Head of caudate nucleus (tissue), 42 donors: ENCODE data around the gene CMTM8.

Source experiments
- DNase-seq, 42 donors: peaks; one replicate each; pipeline versions ENCODE4 v3.0.0 to v3.0.0-alpha.2; 2020 to 2021; ENCODE audit warnings: mixed read lengths in 7 of 42
- intact Hi-C: fragments of 100-400 bp; cut with DNase I; formaldehyde crosslinking; loops from one replicate; pipeline ENCODE4 v1.15.0; 2022

The CMTM8 gene

GRCh38 chr3:32316319-32316718 lies 77.8 kb downstream of the CMTM8 start:
- intact Hi-C loops: no loop called here

GRCh38 chr3:32316976-32317375 lies 78.5 kb downstream of the CMTM8 start:
- no peak for DNase-seq
- intact Hi-C loops: no loop called here

More at GRCh38 chr3:32316319-32316718, 77.8 kb downstream of the CMTM8 start:
- DNase-seq: no peak

GRCh38 chr3:32319607-32320006 lies 81.1 kb downstream of the CMTM8 start:
- DNase-seq: no peak
- intact Hi-C loops: no loop called here

GRCh38 chr3:32320080-32320479 lies 81.6 kb downstream of the CMTM8 start:
- no peak for DNase-seq
- intact Hi-C loops: no loop called here

- no peak for DNase-seq
- intact Hi-C loops: no loop called here
Observed at GRCh38 chr3:32321095-32321790, 82.8 kb downstream of the CMTM8 start.

- intact Hi-C loops: no loop called here
- DNase-seq: no peak
Observed at GRCh38 chr3:32322311-32322710, 83.8 kb downstream of the CMTM8 start.

GRCh38 chr3:32323604-32324003 lies 85.1 kb downstream of the CMTM8 start:
- intact Hi-C loops: no loop called here
- DNase-seq: no peak

- intact Hi-C loops: no loop called here
- DNase-seq: no peak
Observed at GRCh38 chr3:32325201-32325600, 86.7 kb downstream of the CMTM8 start.

- DNase-seq: no peak
- intact Hi-C loops: no loop called here
Observed at GRCh38 chr3:32325927-32326326, 87.4 kb downstream of the CMTM8 start.

GRCh38 chr3:32326795-32327194 lies 88.3 kb downstream of the CMTM8 start:
- intact Hi-C loops: no loop called here
- DNase-seq: no peak

- DNase-seq: peak in 4 of 42 donors; percentile 9 to 37 (median 18)
- intact Hi-C loops: no loop called here
Observed at GRCh38 chr3:32334675-32335074, 96.2 kb downstream of the CMTM8 start.

- intact Hi-C loops: no loop called here
- no peak for DNase-seq
Observed at GRCh38 chr3:32335365-32336112, 97.1 kb downstream of the CMTM8 start.

- intact Hi-C loops: no loop called here
- DNase-seq: no peak
Observed at GRCh38 chr3:32336113-32336498, 97.6 kb downstream of the CMTM8 start.

GRCh38 chr3:32337505-32337904 lies 99.0 kb downstream of the CMTM8 start:
- DNase-seq: no peak
- intact Hi-C loops: no loop called here

- peak in 18 of 42 donors; percentile 3 to 66 (median 29) for DNase-seq
- intact Hi-C loops: no loop called here
Observed at GRCh38 chr3:32340039-32340438, 101.6 kb downstream of the CMTM8 start.

- DNase-seq: peak in 20 of 42 donors; percentile 4 to 56 (median 26)
- intact Hi-C loops: no loop called here
Observed at GRCh38 chr3:32340611-32341365, 102.3 kb downstream of the CMTM8 start.

- DNase-seq: no peak
- intact Hi-C loops: no loop called here
Observed at GRCh38 chr3:32347343-32348125, 109.1 kb downstream of the CMTM8 start.

GRCh38 chr3:32349184-32349583 lies 110.7 kb downstream of the CMTM8 start:
- no peak for DNase-seq
- intact Hi-C loops: no loop called here

GRCh38 chr3:32352563-32352962 lies 114.1 kb downstream of the CMTM8 start:
- intact Hi-C loops: no loop called here
- DNase-seq: no peak
